T-cell (primary cell): ENCODE measurements around the gene FILIP1L. TPM values are rescaled to one million over a fixed set of nuclear protein-coding genes. Genes with fewer than 3 reads are reported as not detected.
A peak's percentile ranks its signal among the peaks of the same experiment; 100 is the strongest.
"Not testable (repeated sequence)": the region's sequence is repeated elsewhere in the genome, so short reads cannot be mapped to it uniquely, and the experiment has no call there.

ENCODE experiments used
- ATAC-seq, 4 experiments: fragments of 200-7000 bp in 3 of 4; fragments of 150-1000 bp in 1 of 4; cut with Tn5 transposase; replicated peaks in 1 of 4; 1 replicate in 3 of 4; 2 replicates in 1 of 4; pipeline ENCODE4 v1.10.0; 2021; ENCODE audit warnings: moderate library complexity in 3 of 4, mild to moderate bottlenecking in 2 of 4, moderate number of reproducible peaks in 1 of 4
- CTCF ChIA-PET, 2 donors: fragments of 300-600 bp; sonication (Branson Sonifier 250); formaldehyde crosslinking; loops; one replicate each; lab custom pipeline; 2022; ENCODE audit warnings: antibody characterized with exemption in 2 of 2; lab: Charles Lee
- POLR2A ChIA-PET, 2 donors: fragments of 300-600 bp; sonication (Branson Sonifier 250); formaldehyde crosslinking; loops; one replicate each; lab custom pipeline; 2022; ENCODE audit warnings: antibody characterized with exemption in 2 of 2; lab: Charles Lee
- DNase-seq, 35 experiments: peaks; one replicate each; pipeline versions ENCODE4 v3.0.0 to v3.0.0-alpha.2; 2013 to 2023
- H3K27ac ChIP-seq: one replicate; pipeline ENCODE4 v1.5.1; 2013; ENCODE audit warnings: low read length
- H3K27me3 ChIP-seq, 2 experiments: replicated peaks in 1 of 2; 1 replicate in 1 of 2; 2 replicates in 1 of 2; pipeline versions ENCODE4 v1.6.1 to v1.7.0; 2013; ENCODE audit warnings: low read length in 1 of 2, mixed read lengths in 1 of 2; ENCODE audit not compliant: control insufficient read depth in 2 of 2, insufficient read depth in 2 of 2; ENCODE audit errors: extremely low read depth in 1 of 2
- H3K36me3 ChIP-seq, 2 donors: 1 replicate in 1 of 2; 2 replicates in 1 of 2; pipeline versions ENCODE4 v1.6.1 to v1.7.0; 2013; ENCODE audit warnings: low read length in 1 of 2; ENCODE audit not compliant: control insufficient read depth in 2 of 2, insufficient read depth in 1 of 2; ENCODE audit errors: extremely low read depth in 1 of 2
- H3K4me1 ChIP-seq, 2 experiments: 1 replicate in 1 of 2; 2 replicates in 1 of 2; pipeline versions ENCODE4 v1.6.1 to v1.7.0; 2013; ENCODE audit warnings: low read length in 2 of 2, mixed read lengths in 1 of 2; ENCODE audit not compliant: insufficient read depth in 2 of 2, control insufficient read depth in 1 of 2; ENCODE audit errors: extremely low read depth in 1 of 2
- H3K4me3 ChIP-seq, 2 donors: 1 replicate in 1 of 2; 2 replicates in 1 of 2; pipeline versions ENCODE4 v1.5.1 to v1.7.0; 2013; ENCODE audit warnings: mild to moderate bottlenecking in 2 of 2, low read length in 1 of 2, moderate library complexity in 1 of 2; ENCODE audit not compliant: control insufficient read depth in 1 of 2; ENCODE audit errors: extremely low read depth in 1 of 2
- H3K9me3 ChIP-seq: 2 replicates; pipeline ENCODE4 v1.7.0; 2013
- H3K27ac Mint-ChIP-seq, 2 donors: one replicate each; pipeline ENCODE4 v1.8.0; 2020 to 2021; ENCODE audit warnings: mild to moderate bottlenecking in 2 of 2, mixed read lengths in 2 of 2
- H3K27me3 Mint-ChIP-seq, 2 donors: one replicate each; pipeline ENCODE4 v1.8.0; 2021 to 2022; ENCODE audit warnings: mixed read lengths in 2 of 2
- H3K36me3 Mint-ChIP-seq: one replicate; pipeline ENCODE4 v1.8.0; 2021; ENCODE audit warnings: mixed read lengths
- H3K4me1 Mint-ChIP-seq, 3 donors: one replicate each; pipeline ENCODE4 v1.8.0; 2020 to 2022; ENCODE audit warnings: mixed read lengths in 3 of 3, mild to moderate bottlenecking in 1 of 3
- H3K4me3 Mint-ChIP-seq, 3 donors: one replicate each; pipeline ENCODE4 v1.8.0; 2020 to 2022; ENCODE audit warnings: mild to moderate bottlenecking in 3 of 3, mixed read lengths in 3 of 3, moderate library complexity in 3 of 3
- H3K9me3 Mint-ChIP-seq, 3 donors: one replicate each; pipeline ENCODE4 v1.8.0; 2020 to 2022; ENCODE audit warnings: mixed read lengths in 3 of 3
- WGBS: methylation state at CpG from one replicate; pipeline ENCODE4 v1.1.5; 2013; ENCODE audit warnings: missing lambda C conversion rate; ENCODE audit not compliant: insufficient coverage; 5-methylcytosine and 5-hydroxymethylcytosine counted together
- total RNA-seq, 35 experiments: library from RNA in 6 of 35; stranded (reverse) in 6 of 35; fragments of 120-200 nt in 1 of 35; gene quantifications; one replicate each; pipeline versions ENCODE4 v1.2.1 to v1.2.4 and lab custom pipeline; 2013 to 2026

The FILIP1L gene
- total RNA-seq, 5 donors from 2014 or later (not counting 1 experiment from before 2014, with no cell fraction given): 0.10 to 0.38 (median 0.27) TPM; not detected in 1

DNA sequence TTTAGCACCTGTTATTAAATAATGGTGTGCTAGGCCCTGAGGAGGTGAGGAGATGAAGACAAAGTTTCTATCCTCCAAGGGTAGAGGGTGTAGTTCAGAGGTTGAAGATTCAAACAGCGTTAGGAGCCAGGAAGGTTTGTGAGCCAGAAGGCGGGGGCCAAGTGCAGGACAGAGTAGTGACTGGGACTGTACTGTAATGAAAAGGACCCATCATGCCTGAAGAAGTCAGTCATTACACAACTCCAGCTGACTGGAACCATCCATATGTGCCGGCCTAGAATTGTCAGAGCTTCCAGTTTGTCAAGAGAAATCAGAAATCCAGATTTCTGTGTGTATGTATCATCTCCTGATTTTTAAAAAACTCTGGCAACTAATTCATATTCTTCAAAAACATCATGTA lies 54.8 kb downstream of the FILIP1L start:
- Mint-ChIP-seq H3K9me3 (no peaks in the 10 kb centered on the region), H3K27me3 (no peaks in the 10 kb centered on the region), H3K4me1 (peaks cover 5 to 10% (median 7%) of the 10 kb centered on the region in 3 donors), H3K27ac (no peak overlapping the region), H3K36me3 (peaks cover 4% of the 10 kb centered on the region), H3K4me3 (no peak overlapping the region)
- no peaks in the 10 kb centered on the region for H3K9me3 ChIP-seq
- no peak overlapping the region for H3K4me3 ChIP-seq
- no peaks in the 10 kb centered on the region for H3K27me3 ChIP-seq
- WGBS: no CpG with 5 or more reads among the region's 3 CpGs
- ChIA-PET CTCF (interaction anchor here in 1 of 2 donors (1.2 kb wide), 1 partner anchor 9 kb away, joined by 4 read pairs; no protein-coding TSS in a partner anchor), POLR2A (no interaction called here)
- peaks cover 0 to 9% of the 10 kb centered on the region in 2 experiments for H3K4me1 ChIP-seq
- H3K27ac ChIP-seq: no peak overlapping the region
- no peak for ATAC-seq
- DNase-seq: no peak
- H3K36me3 ChIP-seq: no peaks in the 10 kb centered on the region

GRCh38 chr3:100057716-100058575 lies 56.4 kb downstream of the FILIP1L start:
- no peaks in the 10 kb centered on the region for H3K27me3 Mint-ChIP-seq
- H3K36me3 Mint-ChIP-seq: peaks cover 8% of the 10 kb centered on the region
- Histone ChIP-seq H3K4me1 (peaks cover 0 to 9% of the 10 kb centered on the region in 2 experiments), H3K27me3 (no peaks in the 10 kb centered on the region), H3K9me3 (no peaks in the 10 kb centered on the region), H3K4me3 (no peak overlapping the region), H3K27ac (no peak overlapping the region), H3K36me3 (no peaks in the 10 kb centered on the region)
- no peak overlapping the region for H3K27ac Mint-ChIP-seq
- WGBS: 100% methylated on average over 1 of the region's 8 CpGs
- POLR2A ChIA-PET: no interaction called here
- H3K9me3 Mint-ChIP-seq: no peaks in the 10 kb centered on the region
- no peak overlapping the region for H3K4me3 Mint-ChIP-seq
- DNase-seq (no peak), ATAC-seq (no peak)
- CTCF ChIA-PET: interaction anchor here in 1 of 2 donors (0.9 kb wide), 1 partner anchor 8 kb away, joined by 3 read pairs; no protein-coding TSS in a partner anchor
- H3K4me1 Mint-ChIP-seq: peaks cover 5 to 10% (median 7%) of the 10 kb centered on the region in 3 donors

GRCh38 chr3:100053951-100054620 lies 60.2 kb downstream of the FILIP1L start:
- CTCF ChIA-PET: no interaction called here
- Mint-ChIP-seq H3K27me3 (no peaks in the 10 kb centered on the region), H3K36me3 (peaks cover 8% of the 10 kb centered on the region), H3K4me3 (no peak overlapping the region), H3K9me3 (no peaks in the 10 kb centered on the region), H3K4me1 (no peaks in the 10 kb centered on the region), H3K27ac (no peak overlapping the region)
- DNase-seq: no peak
- POLR2A ChIA-PET: no interaction called here
- H3K27me3 ChIP-seq: no peaks in the 10 kb centered on the region
- no peaks in the 10 kb centered on the region for H3K9me3 ChIP-seq
- H3K27ac ChIP-seq: no peak overlapping the region
- H3K36me3 ChIP-seq: no peaks in the 10 kb centered on the region
- no peak overlapping the region for H3K4me3 ChIP-seq
- ATAC-seq: no peak
- no peaks in the 10 kb centered on the region for H3K4me1 ChIP-seq
- 94% methylated on average over 4 of the region's 6 CpGs for WGBS

GRCh38 chr3:100051513-100051912 lies 62.8 kb downstream of the FILIP1L start:
- POLR2A ChIA-PET, H3K4me1 Mint-ChIP-seq, H3K4me3 ChIP-seq, H3K4me3 Mint-ChIP-seq, H3K36me3 Mint-ChIP-seq, H3K9me3 Mint-ChIP-seq, H3K36me3 ChIP-seq, CTCF ChIA-PET, ATAC-seq, H3K27ac Mint-ChIP-seq, DNase-seq, H3K27me3 ChIP-seq, H3K4me1 ChIP-seq, H3K27ac ChIP-seq, H3K27me3 Mint-ChIP-seq, H3K9me3 ChIP-seq: not testable (repeated sequence)
- WGBS: no CpG with 5 or more reads among the region's 3 CpGs

DNA sequence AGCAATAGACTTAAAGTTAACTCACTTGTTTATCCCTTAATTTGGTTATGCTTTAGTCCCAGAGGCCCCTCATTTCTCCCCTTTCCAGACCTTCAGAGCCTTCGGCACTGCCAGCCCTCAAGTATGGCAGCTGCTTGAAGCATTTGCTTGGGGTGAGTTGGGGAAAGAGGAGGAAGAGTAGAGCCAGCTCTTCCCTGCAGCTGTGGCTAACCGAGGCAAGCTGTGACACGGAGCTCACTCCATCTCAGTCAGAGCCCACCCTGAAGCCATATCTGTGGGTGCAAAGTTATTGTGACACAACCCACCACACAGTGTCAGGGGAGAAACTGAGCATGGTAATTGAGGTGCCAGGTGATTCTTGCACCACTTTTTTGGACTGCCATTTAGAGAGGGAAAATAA lies 66.1 kb downstream of the FILIP1L start:
- Mint-ChIP-seq H3K36me3 (no peaks in the 10 kb centered on the region), H3K27ac (peak overlapping the region in 1 of 2 donors; percentile 25), H3K4me1 (peaks cover 0 to 13% (median 0%) of the 10 kb centered on the region in 3 donors), H3K9me3 (no peaks in the 10 kb centered on the region), H3K4me3 (no peak overlapping the region), H3K27me3 (no peaks in the 10 kb centered on the region)
- CTCF ChIA-PET: interaction anchor here in 1 of 2 donors (0.7 kb wide), 1 partner anchor 85 kb away, joined by 3 read pairs; no protein-coding TSS in a partner anchor
- H3K27me3 ChIP-seq: no peaks in the 10 kb centered on the region
- H3K9me3 ChIP-seq: no peaks in the 10 kb centered on the region
- POLR2A ChIA-PET: no interaction called here
- no peaks in the 10 kb centered on the region for H3K36me3 ChIP-seq
- no peak overlapping the region for H3K27ac ChIP-seq
- no peaks in the 10 kb centered on the region for H3K4me1 ChIP-seq
- ATAC-seq: no peak
- no peak for DNase-seq
- no peak overlapping the region for H3K4me3 ChIP-seq
- no CpG with 5 or more reads among the region's 3 CpGs for WGBS

GRCh38 chr3:100047455-100048141 lies 66.7 kb downstream of the FILIP1L start:
- peaks cover 0 to 13% (median 0%) of the 10 kb centered on the region in 3 donors for H3K4me1 Mint-ChIP-seq
- ChIA-PET POLR2A (no interaction called here), CTCF (interaction anchor here (0.6 to 0.7 kb wide), 3 partner anchors 20 to 85 kb away, joined by 3 read pairs; no protein-coding TSS in a partner anchor)
- 40% methylated on average over 2 of the region's 6 CpGs for WGBS
- H3K9me3 Mint-ChIP-seq: no peaks in the 10 kb centered on the region
- H3K27ac Mint-ChIP-seq: peak overlapping the region; percentile 8 to 21
- no peaks in the 10 kb centered on the region for H3K4me1 ChIP-seq
- DNase-seq: no peak
- H3K27me3 ChIP-seq: no peaks in the 10 kb centered on the region
- H3K27me3 Mint-ChIP-seq: no peaks in the 10 kb centered on the region
- H3K9me3 ChIP-seq: no peaks in the 10 kb centered on the region
- H3K4me3 ChIP-seq: no peak overlapping the region
- H3K36me3 ChIP-seq: no peaks in the 10 kb centered on the region
- no peak overlapping the region for H3K4me3 Mint-ChIP-seq
- ATAC-seq: peak in 1 of 4 experiments; percentile 35
- no peak overlapping the region for H3K27ac ChIP-seq
- H3K36me3 Mint-ChIP-seq: no peaks in the 10 kb centered on the region
